OCI-LY7 (cell line): ENCODE results near the gene RSL24D1. TPM values are rescaled to one million over a fixed set of nuclear protein-coding genes. Genes with fewer than 3 reads are reported as not detected.

Experiments used
- BruUV-seq: library from RNA; stranded (reverse); fragments of 400-500 nt; replicated peaks from 2 replicates; lab custom pipeline; 2021; lab: Mats Ljungman, UMichigan
- CTCF ChIA-PET: fragments of 300-600 bp; sonication (Branson Sonifier 250); formaldehyde crosslinking; loops from one replicate; lab custom pipeline; 2022; ENCODE audit warnings: antibody characterized with exemption; ENCODE audit not compliant: unreplicated experiment; lab: Charles Lee
- POLR2A ChIA-PET: fragments of 300-600 bp; sonication (Branson Sonifier 250); formaldehyde crosslinking; loops from one replicate; lab custom pipeline; 2022; ENCODE audit warnings: antibody characterized with exemption; lab: Charles Lee
- DNase-seq: peaks from one replicate; pipeline ENCODE4 v3.0.0-alpha.2; 2015; ENCODE audit warnings: low spot score
- H2AFZ ChIP-seq: fragments of 200-600 bp; sonication (generic), shearing (Covaris generic); 2 replicates; pipeline ENCODE4 v1.6.1; 2014; ENCODE audit warnings: mild to moderate bottlenecking, antibody characterized with exemption, low read length, moderate library complexity
- H3K27ac ChIP-seq: fragments of 200-600 bp; sonication (generic); 2 replicates; pipeline ENCODE4 v1.5.1; 2014; ENCODE audit warnings: mixed run types, low read depth, mild to moderate bottlenecking, moderate library complexity, low read length, inconsistent platforms; ENCODE audit not compliant: poor library complexity, severe bottlenecking
- H3K36me3 ChIP-seq: fragments of 200-600 bp; sonication (generic); 2 replicates; pipeline ENCODE4 v1.6.1; 2014; ENCODE audit warnings: mild to moderate bottlenecking, antibody characterized with exemption, low read length, moderate library complexity, mixed read lengths; ENCODE audit not compliant: insufficient read depth
- H3K4me1 ChIP-seq: fragments of 200-600 bp; sonication (generic); 2 replicates; pipeline ENCODE4 v1.5.1; 2014; ENCODE audit warnings: mild to moderate bottlenecking, low read length; ENCODE audit not compliant: insufficient read depth, poor library complexity, severe bottlenecking
- H3K4me2 ChIP-seq: fragments of 200-600 bp; sonication (generic); 2 replicates; pipeline ENCODE4 v1.6.1; 2014; ENCODE audit warnings: mild to moderate bottlenecking, low read length
- H3K4me3 ChIP-seq: fragments of 200-600 bp; sonication (generic); 2 replicates; pipeline ENCODE4 v1.5.1; 2014; ENCODE audit warnings: mild to moderate bottlenecking, low read depth, low read length; ENCODE audit not compliant: poor library complexity, severe bottlenecking
- H3K79me2 ChIP-seq: fragments of 200-600 bp; sonication (generic); 2 replicates; pipeline ENCODE4 v1.6.1; 2016; ENCODE audit warnings: low read depth, mild to moderate bottlenecking, low read length, moderate library complexity, mixed read lengths; ENCODE audit not compliant: insufficient read depth
- H3K9me2 ChIP-seq: fragments of 200-600 bp; sonication (generic); 2 replicates; pipeline ENCODE4 v1.6.1; 2016; ENCODE audit warnings: mild to moderate bottlenecking, low read length, mixed read lengths; ENCODE audit not compliant: insufficient read depth
- H3K9me3 ChIP-seq: fragments of 200-600 bp; sonication (generic); 2 replicates; pipeline ENCODE4 v1.6.1; 2014; ENCODE audit warnings: mild to moderate bottlenecking, mixed run types, low read length, mixed read lengths
- H4K20me1 ChIP-seq: fragments of 200-600 bp; sonication (generic); 2 replicates; pipeline ENCODE4 v1.6.1; 2014; ENCODE audit warnings: mild to moderate bottlenecking, antibody characterized with exemption, low read length, moderate library complexity, mixed read lengths; ENCODE audit not compliant: insufficient read depth
- CTCF ChIP-seq: fragments of 200-600 bp; sonication (generic); conservative IDR thresholded peaks from 2 replicates; pipeline ENCODE4 v1.5.1; 2014; ENCODE audit warnings: mild to moderate bottlenecking, antibody characterized with exemption, low read length, moderate library complexity, mixed read lengths
- EZH2phosphoT487 ChIP-seq: fragments of 200-600 bp; sonication (generic); IDR thresholded peaks from 2 replicates; pipeline ENCODE4 v1.6.1; 2018; ENCODE audit warnings: low read depth, borderline replicate concordance, mild to moderate bottlenecking, mixed run types, antibody characterized with exemption, low read length, moderate library complexity, mixed read lengths
- intact Hi-C: fragments of 100-400 bp; cut with micrococcal nuclease; formaldehyde crosslinking; loops from one replicate; pipeline ENCODE4 v1.10.0; 2022; ENCODE audit not compliant: unreplicated experiment
- total RNA-seq, 2 experiments: library from RNA; depleted of rRNA in 1 of 2; stranded (reverse); fragments of >200 nt in 1 of 2; shearing (Covaris generic) in 1 of 2; gene quantifications; 2 replicates each; pipeline ENCODE4 v1.2.3, GENCODE V29; 2014 to 2022

Gene RSL24D1
- total RNA-seq, 2 experiments from 2014 or later = 117 to 145 TPM

GRCh38 chr15:55186331-55186730 lies 10.4 kb downstream of the RSL24D1 start:
- no peaks in the 10 kb centered on the region for H3K9me3 ChIP-seq
- CTCF ChIA-PET = no interaction called here
- H3K36me3 ChIP-seq = peaks cover 99% of the 10 kb centered on the region
- H4K20me1 ChIP-seq = peaks cover under 1% of the 10 kb centered on the region
- no peaks in the 10 kb centered on the region for H3K9me2 ChIP-seq
- H3K4me2 ChIP-seq = no peak overlapping the region
- POLR2A ChIA-PET = interaction anchor here (1.1 kb wide), 1 partner anchor 11 kb away, joined by 3 read pairs; no protein-coding TSS in a partner anchor
- no TSS peak for BruUV-seq
- H3K27ac ChIP-seq = no peak overlapping the region
- DNase-seq = no peak
- TF ChIP-seq CTCF (no peak), EZH2phosphoT487 (no peak)
- intact Hi-C loops = no loop called here
- no peak overlapping the region for H2AFZ ChIP-seq
- H3K4me3 ChIP-seq = no peak overlapping the region
- H3K4me1 ChIP-seq = no peaks in the 10 kb centered on the region
- peaks cover 71% of the 10 kb centered on the region for H3K79me2 ChIP-seq

- ChIA-PET POLR2A (interaction anchor here (0.7 kb wide), 2 partner anchors 225 to 740 kb away, joined by 3 read pairs; partner anchors contain the start of gene PIERCE2), CTCF (no interaction called here)
- intact Hi-C loops = no loop called here
- no peak for TF ChIP-seq CTCF
- TF ChIP-seq EZH2phosphoT487 = no peak
- Histone ChIP-seq H4K20me1 (no peaks in the 10 kb centered on the region; the same call in 1 of the 2 replicates), H3K4me1 (no peaks in the 10 kb centered on the region), H2AFZ (no peak overlapping the region), H3K4me2 (no peak overlapping the region), H3K9me2 (no peaks in the 10 kb centered on the region), H3K4me3 (no peak overlapping the region), H3K27ac (no peak overlapping the region), H3K9me3 (no peaks in the 10 kb centered on the region), H3K36me3 (peaks cover 99% of the 10 kb centered on the region), H3K79me2 (peaks cover 49% of the 10 kb centered on the region)
- no TSS peak for BruUV-seq
- no peak for DNase-seq
These were observed 13.1 kb downstream of the RSL24D1 start for GRCh38 chr15:55183679-55184078.

DNA sequence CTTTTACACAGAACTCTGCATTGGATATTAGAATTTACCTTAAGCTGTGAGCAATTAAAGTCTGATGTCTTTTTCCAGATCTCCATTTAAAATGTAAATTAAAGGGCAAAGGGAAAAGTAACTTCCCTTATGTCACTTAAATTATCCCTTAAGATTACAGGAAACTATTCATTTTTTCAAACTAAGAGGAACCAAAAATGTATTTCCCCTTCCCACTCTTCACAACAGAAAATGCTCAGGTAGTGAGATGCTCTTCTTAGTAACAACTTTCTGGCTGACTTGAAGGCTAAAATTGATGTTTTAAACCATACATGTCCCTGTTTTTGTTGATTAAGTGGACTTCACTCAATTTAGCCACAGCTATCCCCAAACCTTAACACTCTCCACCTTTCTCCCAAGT lies 17.6 kb downstream of the RSL24D1 start:
- CTCF ChIA-PET = interaction anchor here (0.6 kb wide), 1 partner anchor 10 kb away, joined by 3 read pairs; no protein-coding TSS in a partner anchor
- peaks cover 74% of the 10 kb centered on the region for H3K36me3 ChIP-seq
- intact Hi-C loops = no loop called here

More for the DNA sequence above, 17.6 kb downstream of the RSL24D1 start:
- Histone ChIP-seq H4K20me1 (no peaks in the 10 kb centered on the region), H3K9me3 (no peaks in the 10 kb centered on the region), H3K27ac (no peak overlapping the region), H3K79me2 (peaks cover 4% of the 10 kb centered on the region; the same call in 1 of the 2 replicates), H2AFZ (no peak overlapping the region), H3K9me2 (no peaks in the 10 kb centered on the region), H3K4me2 (no peak overlapping the region), H3K4me3 (no peak overlapping the region), H3K4me1 (no peaks in the 10 kb centered on the region)
- no TSS peak for BruUV-seq
- DNase-seq = no peak
- POLR2A ChIA-PET = interaction anchor here (0.7 kb wide), 1 partner anchor 12 kb away, joined by 3 read pairs; no protein-coding TSS in a partner anchor
- TF ChIP-seq CTCF = no peak
- TF ChIP-seq EZH2phosphoT487 = no peak
